GM18499 (cell line): ENCODE data around the gene JARID2.

Source experiments
- ATAC-seq: cut with Tn5 transposase; IDR thresholded peaks from one replicate; pipeline ENCODE4 v1.9.1; 2021; ENCODE audit warnings: moderate number of reproducible peaks; ENCODE audit not compliant: insufficient read depth, unreplicated experiment

Gene JARID2

DNA sequence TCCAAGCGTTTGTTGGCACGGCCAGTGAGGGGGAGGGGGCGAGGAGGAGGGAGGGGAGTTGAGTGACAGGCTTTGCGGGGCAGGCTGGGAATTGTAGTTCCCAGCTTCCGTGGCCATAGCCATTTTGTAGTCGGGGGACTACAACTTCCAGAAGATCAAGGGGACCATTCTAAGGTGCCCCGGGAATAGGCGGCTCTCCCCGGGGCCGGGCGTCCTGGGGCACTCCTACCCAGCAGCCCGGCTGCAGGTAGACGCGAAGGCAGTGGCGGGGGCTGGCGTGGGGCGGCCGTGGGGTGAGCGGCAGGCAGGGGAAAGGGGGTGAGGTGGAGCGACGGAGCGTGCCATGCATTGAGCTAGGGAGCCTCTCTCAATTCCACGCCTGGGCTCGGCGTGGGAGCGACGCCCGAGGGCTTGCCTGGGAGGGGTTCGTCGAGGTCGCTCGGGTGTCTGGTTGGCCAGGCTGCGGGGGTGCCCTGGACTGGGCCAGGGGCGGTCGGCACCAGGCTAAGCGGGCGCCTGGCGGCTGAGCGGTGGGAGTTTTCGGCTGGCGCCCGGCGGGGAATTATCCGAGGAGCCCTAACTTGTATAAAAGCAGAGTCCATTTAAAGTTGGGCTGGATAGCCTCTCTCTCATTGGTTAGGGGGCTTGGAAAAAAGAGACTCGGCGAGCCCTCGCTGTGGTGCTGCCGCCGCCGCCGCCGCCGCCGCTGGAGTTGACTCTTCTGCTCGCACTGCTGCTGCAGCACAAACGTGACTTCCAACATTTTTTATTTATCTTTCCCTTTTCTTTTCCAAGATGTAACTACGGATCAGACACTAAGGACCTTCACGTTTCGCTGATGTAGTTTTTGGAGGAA lies at the start of gene JARID2:
TSS of gene JARID2 (plus strand) at position 709 of the 856 bp plus-strand sequence. CDS start 471 bp downstream, outside the sequence.
- ATAC-seq, result peak; percentile 49

DNA sequence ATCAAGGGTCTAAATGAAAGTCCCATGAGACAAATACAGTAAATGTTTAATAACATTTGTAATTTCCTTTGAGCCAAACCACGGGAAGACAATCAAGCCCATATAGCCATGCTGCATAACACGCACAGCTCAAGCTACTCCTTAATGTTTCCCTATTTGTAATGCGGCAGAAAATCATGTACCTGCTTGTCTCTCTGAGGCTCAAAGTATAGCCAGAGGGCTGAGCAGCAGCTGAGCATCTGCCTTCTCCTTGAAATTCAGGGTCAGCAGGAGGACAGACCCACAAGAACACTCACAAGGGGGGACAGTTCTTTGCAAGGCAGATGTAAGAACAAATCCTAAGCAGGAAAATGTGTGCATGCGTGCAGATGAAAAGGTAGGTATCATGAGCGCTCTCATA lies 45.8 kb upstream of the JARID2 start:
- no peak for ATAC-seq

DNA sequence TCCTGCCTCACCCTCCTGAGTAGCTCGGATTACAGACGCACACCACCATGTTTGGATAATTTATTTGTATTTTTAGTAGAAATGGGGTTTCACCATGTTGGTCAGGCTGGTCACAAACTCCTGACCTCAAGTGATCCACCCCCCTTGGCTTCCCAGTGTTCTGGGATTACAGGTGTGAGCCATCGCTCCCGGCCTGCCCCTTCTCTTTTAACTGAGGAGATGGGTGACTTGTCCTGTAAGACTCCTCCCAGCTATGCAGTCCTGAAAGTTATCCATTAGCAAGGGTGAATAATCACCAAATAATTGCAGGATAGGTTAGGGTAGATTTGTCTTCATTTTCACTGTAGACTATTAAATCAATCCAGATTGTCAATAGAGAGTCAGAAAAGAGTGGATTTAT lies 40.5 kb upstream of the JARID2 start:
- ATAC-seq, result no peak

DNA sequence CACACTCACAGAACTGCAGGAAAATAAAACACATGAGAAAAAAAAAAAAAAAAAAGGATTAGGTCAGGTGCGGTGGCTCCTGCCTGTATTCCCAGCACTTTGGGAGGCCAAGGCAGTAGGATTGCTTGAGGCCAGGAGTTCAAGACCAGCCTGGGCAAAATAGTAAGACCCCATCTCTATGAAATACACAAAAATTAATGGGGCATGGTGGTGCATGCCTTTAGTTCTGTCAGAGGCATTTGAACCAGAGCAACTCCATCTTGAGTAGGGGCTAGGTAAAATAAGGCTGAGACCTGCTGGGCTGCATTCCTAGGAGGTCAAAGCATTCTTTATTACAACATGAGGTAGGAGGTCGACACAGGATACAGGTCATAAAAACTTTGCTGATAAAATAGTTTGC lies 39.0 kb upstream of the JARID2 start:
- ATAC-seq, result no peak

DNA sequence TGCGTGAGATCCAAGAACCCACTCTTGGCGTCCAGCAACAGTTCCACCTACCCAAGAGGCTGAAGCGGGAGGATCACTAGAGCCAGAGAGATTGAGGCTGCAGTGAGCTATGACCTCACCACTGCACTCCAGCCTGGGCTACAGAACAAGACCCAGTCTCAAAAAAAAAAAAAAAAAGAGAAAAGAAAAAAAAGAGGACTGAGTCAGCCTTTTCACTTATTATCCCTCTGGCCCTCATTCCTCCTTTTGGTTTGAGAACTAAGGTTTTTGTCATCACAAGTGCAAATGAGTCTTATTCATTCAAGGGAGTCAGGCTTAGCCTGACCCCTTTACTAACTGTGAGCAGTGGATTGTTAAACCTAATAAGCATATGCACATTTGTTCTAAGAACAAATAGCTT lies 37.9 kb upstream of the JARID2 start:
- no peak for ATAC-seq

DNA sequence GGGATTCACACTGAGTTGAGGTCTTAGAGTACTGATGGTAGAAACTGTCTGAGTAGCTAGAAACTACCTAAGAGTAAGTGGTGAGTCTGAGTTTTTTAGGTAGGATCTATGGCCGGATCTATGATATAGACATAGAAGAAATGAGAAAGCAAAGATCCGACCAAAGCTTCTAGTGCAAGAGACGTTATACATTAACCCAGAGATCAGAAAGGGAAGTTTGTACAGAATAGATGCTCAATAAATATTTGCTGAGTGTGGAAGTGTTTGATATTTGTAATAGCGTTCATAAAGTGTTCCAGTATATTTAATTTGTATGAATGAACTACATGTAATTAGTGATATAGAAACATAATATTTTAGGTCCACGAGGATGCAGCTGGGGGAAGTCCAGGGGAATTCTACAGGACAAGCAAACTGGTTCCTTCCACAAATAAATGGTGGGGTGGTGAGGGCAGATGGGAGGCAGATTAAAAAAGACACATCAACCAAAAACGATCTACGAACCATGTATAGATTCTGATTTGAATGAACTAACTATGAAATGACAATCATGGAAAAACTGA lies 31.9 kb upstream of the JARID2 start:
- ATAC-seq, result no peak

DNA sequence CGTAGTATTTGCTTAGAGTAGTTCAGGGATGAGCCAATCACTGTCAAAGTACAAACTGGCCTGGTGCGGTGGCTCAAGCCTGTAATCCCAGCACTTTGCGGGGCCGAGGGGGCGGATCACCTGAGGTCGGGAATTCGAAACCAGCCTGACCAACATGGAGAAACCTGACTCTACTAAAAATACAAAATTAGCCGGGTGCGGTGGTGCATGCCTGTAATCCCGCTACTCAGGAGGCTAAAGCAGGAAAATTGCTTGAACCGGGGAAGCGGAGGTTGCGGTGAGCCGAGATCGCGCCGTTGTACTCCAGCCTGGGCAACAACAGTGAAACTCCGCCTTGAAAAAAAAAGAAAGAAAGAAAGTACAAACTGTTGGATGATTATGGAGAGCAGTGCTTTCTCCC lies 27.5 kb upstream of the JARID2 start:
- no peak for ATAC-seq

DNA sequence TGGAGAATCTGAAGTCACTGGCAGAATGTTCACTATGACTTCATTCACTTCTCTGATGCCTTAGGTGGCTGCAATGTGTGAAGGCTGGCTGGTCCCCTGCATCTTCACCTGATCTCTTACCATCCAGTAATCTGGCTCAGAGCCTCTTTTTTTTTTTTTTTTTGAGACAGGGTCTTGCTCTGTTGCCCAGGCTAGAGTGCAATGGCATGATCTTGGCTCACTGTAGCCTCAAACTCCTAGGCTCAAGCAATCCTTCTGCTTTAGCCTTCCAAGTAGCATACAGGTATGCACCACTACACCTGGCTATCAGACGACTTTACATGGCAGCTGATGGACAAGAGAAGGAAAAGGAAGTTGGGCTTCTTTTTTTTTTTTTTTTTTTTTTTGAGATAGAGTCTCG lies 25.8 kb upstream of the JARID2 start:
- ATAC-seq, result no peak

DNA sequence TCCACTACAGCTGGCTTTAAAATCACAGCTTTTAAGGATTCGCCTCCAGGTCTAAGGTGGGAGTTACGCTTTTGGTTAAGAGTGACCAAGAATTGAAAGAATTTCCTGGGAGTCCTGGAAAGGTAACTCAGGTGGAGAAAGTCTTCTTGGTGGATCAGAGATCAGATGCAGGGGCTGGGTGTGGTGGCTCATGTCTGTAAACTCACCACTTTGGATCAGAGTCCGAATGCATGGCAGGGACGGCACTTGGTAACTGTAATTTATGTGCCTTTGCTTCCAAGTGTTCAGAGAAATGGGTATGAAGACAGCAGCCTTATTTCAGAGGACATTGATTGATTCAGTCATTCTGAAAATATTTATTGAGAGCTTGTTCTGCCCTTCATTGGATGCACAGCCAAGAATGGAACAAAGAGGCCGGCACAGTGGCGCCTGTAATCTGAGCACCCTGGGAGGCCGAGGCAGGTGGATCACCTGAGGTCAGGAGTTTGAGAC lies 18.0 kb upstream of the JARID2 start:
- no peak for ATAC-seq

DNA sequence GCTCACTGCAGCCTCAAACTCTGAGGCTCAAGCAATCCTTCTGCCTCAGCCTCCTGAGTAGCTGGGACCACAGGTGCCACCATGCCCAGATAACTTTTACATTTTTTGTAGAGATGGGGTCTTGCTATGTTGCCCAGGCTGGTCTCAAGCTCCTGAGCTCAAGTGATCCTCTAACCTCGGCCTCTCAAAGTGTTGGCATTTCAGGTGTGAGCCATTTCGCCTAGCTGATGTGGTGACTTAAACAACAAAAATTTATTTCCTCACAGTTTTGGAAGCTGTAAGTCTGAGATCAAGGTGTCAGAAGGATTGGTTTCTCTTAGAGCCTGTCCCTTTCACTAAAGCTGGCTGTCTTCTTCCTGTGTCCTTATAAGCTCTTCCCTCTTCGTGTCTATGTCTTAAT lies 15.0 kb upstream of the JARID2 start:
- ATAC-seq, result no peak

DNA sequence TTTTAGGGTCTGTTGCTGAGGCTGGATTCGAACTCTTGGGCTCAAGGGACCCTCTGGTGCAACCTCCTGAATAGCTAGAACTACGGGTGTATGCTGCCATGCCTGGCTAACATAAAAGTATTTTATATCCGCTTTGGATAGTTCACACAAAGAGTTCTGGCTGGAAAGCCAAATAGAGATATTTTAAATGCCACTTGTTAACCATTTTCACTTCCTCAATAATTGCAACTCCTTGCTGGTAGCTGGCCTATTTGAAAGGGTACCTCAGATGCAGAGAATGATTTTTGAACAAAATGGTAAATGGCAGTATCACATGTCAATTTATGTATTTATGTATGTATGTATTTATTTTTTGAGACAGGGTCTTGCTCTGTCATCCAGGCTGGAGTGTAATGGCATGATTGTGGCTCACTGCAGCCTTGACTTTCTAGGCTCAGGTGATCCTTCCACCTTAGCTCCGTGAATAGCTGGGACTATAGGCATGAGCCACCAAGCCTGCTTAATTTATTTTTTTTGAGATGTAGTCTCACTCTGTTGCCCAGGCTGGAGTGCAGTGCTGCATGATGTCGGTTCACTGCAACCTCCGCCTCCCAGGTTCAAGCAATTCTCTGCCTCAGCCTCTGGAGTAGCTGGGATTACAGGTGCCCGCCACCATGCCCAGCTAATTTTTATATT lies 12.9 kb upstream of the JARID2 start:
- ATAC-seq, result no peak

DNA sequence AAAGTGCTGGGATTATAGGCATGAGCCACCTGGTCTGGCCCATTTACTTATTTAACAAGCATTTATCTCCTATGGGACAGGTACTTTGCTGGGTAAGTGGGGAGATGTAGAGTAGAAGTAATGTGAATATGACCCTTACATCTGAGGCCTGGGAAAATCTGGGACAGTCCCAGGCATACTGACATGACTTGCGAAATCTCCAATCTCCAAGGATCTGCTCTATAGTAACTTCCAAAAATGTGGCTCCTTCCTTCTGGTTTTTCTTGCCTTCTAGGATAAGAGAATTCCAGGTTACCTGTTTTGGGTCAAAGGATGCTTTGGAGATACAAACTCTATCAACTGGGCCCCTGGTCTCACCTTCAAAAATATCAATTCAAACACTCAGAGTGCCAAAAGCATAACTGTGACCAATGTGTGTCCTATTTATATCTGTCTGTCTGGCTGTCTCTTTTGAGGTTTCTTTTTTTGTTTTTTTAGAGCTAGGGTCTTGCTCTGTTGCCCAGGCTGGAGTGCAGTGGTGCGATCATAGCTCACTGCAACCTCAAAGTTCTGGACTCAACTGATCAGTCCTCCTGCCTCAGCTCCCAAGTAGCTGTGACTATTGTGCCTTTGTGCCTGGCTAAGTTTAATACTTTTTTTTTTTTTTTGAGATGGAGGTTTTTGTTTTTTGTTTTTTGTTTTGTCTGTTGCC lies 11.7 kb upstream of the JARID2 start:
- ATAC-seq, result no peak

DNA sequence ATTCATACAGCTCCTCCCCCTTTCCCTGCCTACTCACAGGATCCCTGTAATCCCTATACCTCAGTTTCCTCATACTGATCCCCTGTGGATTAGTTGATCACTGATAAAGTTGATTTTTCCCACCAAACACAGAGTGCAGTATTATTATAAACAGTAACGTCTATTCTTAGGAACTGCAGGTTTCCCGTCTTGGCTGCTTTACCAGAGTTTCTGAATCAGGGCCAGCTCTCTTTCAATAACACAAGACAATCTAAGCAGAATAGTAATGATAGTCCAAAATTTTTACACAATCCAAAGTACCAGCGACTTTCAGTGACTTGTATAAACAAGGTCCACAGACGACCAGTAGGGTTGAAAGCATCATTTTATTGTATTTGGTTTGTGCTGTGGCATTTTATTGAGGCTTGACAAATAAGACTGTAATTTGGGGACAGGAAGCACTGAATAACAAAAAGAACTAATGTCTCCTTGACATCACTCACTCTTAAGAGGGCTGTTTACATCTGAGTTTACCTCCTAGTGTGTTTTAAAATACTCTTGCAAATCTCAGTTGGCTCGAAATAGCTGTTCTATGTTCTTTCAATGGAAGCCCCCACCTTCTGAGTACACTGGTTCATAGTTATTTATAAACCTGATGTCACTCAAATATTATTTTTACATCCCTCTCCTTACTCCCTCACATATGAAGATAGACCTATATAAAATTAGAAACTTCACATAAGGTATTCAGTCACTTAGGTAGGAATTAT lies 6.1 kb upstream of the JARID2 start:
- ATAC-seq, result no peak

DNA sequence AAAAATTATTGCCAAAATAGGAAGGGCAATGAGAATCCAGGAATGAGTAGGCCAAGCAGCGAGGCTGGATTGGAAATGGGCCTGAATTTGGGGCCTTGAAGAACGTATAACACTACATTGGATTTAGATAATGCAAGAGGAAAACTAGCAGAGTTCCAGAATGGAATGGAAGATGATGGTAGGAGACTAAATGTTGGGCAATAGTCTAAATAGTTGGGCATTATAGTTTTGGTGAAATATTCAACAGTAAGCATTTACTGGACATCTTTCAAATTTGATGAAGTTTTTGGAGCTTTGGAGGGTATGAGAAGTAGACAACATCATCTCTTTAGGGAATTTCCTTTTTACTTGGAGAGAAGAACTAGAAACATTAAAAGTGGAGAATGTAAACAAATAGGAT lies 3.4 kb upstream of the JARID2 start:
- no peak for ATAC-seq

DNA sequence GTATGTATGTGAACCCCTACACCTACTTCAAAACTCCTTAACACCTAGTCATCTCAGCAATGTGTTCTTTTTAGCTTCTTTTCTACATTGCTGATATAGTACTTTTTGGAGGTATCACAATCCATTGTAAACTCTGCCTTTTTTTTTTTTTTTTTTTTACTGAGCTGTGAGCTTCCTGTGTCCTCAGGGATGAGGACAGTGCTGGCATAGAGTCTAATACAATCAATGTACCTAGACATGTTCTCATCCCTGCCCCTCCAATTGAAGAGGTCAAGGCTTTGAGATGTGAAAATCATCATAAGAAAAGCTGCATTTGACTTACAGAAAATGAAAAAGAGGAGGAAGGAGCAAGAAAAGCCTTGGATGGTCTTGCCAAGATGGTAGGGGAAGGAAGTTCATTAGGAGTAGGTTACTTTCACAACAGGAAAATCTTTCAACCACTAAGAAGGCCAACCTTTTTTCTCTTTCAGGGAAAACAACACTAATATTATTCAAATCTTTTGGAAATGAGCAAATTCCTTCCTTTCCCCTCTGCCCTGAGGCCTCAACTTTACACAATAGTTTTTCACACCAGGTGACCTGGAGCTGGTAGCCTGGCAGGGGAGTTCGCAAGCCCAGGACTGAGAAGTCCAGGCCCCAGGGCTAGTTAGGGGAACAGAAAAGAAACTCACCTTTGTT lies 2.8 kb upstream of the JARID2 start:
- ATAC-seq, result no peak

DNA sequence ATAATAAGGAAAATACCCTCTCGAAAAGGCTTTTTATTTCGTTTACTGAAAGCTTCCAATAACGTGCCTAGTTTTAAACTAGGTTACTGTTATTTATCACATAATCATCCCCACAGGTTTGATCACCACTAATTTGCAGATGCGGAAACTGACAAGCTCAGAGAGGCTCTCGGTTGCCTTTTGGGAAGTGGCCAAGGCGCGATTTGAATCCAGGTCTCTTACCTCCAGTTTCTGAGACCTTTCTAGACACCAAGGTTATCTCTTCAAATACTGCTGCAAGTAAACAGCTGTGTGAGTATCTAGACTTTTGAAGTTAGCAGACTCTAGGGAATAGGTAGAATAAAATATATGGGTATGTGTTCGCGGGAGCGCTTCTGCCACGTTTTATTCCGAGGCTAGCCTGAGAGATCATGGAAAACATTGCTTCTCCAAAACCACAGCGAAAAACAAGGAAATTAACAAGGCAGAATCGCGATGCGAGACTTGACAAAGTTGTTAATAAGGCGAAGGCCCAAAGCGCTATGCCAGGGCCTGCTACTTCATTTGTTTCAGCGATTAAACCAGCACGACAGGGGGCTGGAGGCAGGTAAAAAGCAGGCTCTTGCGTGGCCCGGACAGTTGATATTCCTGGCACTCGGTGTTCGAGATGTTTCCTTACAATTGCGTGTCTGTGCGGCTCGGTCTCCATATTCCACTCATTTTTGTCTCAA lies 1.8 kb upstream of the JARID2 start:
- ATAC-seq, result no peak

DNA sequence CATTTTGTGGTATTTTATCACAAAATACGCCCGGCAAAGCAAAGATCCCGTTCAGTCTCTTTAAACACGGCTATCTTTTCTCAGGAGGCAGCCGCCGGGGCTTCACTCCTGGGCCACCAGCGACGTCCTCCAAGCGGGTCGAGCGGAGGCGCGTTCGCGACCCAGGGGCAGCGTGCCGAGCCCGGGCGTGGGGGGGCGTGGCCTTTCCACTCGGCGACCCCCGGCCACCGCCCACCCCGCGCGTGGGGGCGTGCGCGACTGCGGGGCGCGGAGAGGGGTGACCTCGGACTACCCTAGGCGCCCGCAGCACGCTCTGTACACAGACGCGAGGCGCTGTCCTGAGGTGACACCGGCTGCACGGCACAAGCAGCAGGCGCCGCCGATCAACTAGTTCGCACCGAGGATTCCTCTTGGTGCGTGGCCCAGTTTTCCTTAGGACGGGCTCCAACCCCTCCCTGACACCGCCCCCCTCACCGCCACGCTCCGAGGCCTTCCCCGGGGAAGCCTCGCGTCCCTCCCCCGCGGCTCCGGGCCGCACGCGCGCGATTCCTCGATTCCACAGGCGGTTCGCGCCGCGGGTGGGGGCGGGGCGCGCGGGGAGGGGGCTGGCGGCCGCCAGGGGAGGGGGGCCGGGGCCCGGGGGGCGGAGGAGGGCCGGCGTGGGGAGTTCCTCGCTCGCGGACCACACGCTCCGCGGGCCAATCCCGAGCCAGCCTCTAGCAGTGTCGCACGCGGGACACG lies 1.1 kb upstream of the JARID2 start:
- ATAC-seq, result no peak

DNA sequence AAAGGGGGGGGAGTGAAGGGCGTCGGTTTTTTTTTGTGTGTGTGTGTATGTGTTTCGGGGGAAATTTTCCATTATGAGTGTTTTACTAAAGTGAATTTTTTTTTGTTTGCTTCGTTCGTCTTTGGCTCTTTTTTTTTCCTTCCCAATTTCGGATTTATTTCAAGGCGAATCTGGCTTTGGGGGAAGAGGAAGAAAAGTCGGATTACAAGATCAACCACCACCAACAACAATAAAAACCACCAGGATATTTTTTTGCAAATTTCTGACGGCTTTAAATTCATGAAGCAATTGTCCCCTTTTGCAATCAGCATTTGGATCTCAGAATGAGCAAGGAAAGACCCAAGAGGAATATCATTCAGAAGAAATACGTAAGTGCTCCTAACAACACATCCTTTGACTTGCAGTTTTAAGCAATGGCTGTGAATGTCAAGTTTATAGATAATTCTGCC lies 372 bp downstream of the JARID2 start:
- no peak for ATAC-seq
